NCI-H526 treated with DMSO at 0.1 percent for 48 hours (cell line): ENCODE data around the gene SH3BGRL2.

ENCODE experiments used
- DNase-seq: peaks from one replicate; lab custom pipeline; 2025; lab: John Stamatoyannopoulos, UW

Gene SH3BGRL2

GRCh38 chr6:79699606-79700005, 68.5 kb downstream of the SH3BGRL2 start:
- no peak for DNase-seq

GRCh38 chr6:79702691-79703090, 71.6 kb downstream of the SH3BGRL2 start:
- no peak for DNase-seq

GRCh38 chr6:79704200-79704599, 73.1 kb downstream of the SH3BGRL2 start:
- no peak for DNase-seq

GRCh38 chr6:79705456-79705995, 74.4 kb downstream of the SH3BGRL2 start:
- no peak for DNase-seq

GRCh38 chr6:79706527-79706926, 75.4 kb downstream of the SH3BGRL2 start:
- DNase-seq: no peak

GRCh38 chr6:79707621-79708020, 76.5 kb downstream of the SH3BGRL2 start:
- no peak for DNase-seq

GRCh38 chr6:79708095-79708791, 77.1 kb downstream of the SH3BGRL2 start:
- DNase-seq: no peak

- peak; percentile 3 for DNase-seq
Measured at GRCh38 chr6:79710127-79710526, 79.0 kb downstream of the SH3BGRL2 start.

GRCh38 chr6:79711167-79711566, 80.0 kb downstream of the SH3BGRL2 start:
- DNase-seq: no peak

- DNase-seq: peak; percentile 14
Measured at GRCh38 chr6:79712144-79712543, 81.0 kb downstream of the SH3BGRL2 start.

GRCh38 chr6:79712616-79713135, 81.5 kb downstream of the SH3BGRL2 start:
- no peak for DNase-seq

- DNase-seq: peak; percentile 42
Measured at GRCh38 chr6:79713701-79714322, 82.7 kb downstream of the SH3BGRL2 start.

- DNase-seq: no peak
Measured at GRCh38 chr6:79717989-79718388, 86.9 kb downstream of the SH3BGRL2 start.

GRCh38 chr6:79718509-79719247, 87.5 kb downstream of the SH3BGRL2 start:
- DNase-seq: no peak

GRCh38 chr6:79719248-79719960, 88.3 kb downstream of the SH3BGRL2 start:
- DNase-seq: no peak

- DNase-seq: no peak
Measured at GRCh38 chr6:79724816-79725215, 93.7 kb downstream of the SH3BGRL2 start.

- no peak for DNase-seq
Measured at GRCh38 chr6:79731471-79731870, 100.3 kb downstream of the SH3BGRL2 start.

GRCh38 chr6:79733388-79733787, 102.3 kb downstream of the SH3BGRL2 start:
- no peak for DNase-seq

- DNase-seq: no peak
Measured at GRCh38 chr6:79734374-79734773, 103.2 kb downstream of the SH3BGRL2 start.

- DNase-seq: no peak
Measured at GRCh38 chr6:79735183-79735582, 104.1 kb downstream of the SH3BGRL2 start.

GRCh38 chr6:79737172-79737571, 106.0 kb downstream of the SH3BGRL2 start:
- DNase-seq: peak; percentile 45

GRCh38 chr6:79742030-79742429, 110.9 kb downstream of the SH3BGRL2 start:
- DNase-seq: no peak
